GM18867 (cell line): ENCODE results near the gene NR2E3.

ENCODE experiments used
- ATAC-seq: cut with Tn5 transposase; IDR thresholded peaks from one replicate; pipeline ENCODE4 v1.9.1; 2021; ENCODE audit warnings: mild to moderate bottlenecking, moderate library complexity; ENCODE audit not compliant: unreplicated experiment

NR2E3 gene

DNA sequence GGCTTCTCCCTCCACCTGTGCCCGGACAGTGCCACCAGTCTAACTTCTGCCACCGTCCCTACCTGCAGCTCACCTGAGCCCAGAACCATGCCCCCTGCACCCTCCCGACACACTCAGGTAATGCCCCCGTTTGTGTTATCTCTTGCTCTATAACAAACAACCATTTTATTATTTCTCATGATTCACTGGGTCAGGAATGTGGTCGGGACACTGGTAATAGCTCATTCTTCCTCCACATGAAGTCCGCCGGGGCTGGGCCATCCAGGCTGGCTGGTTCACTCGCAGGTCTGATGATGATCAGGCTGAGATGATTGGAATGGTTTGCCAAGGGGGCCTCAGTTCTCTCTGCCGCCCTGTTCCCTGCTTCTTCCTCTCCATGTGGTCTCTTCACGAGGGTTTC lies 20.3 kb upstream of the NR2E3 start:
- no peak for ATAC-seq

GRCh38 chr15:71791975-71792374 lies 18.4 kb upstream of the NR2E3 start:
- ATAC-seq: no peak

- no peak for ATAC-seq
Measured at GRCh38 chr15:71792521-71792920, 17.8 kb upstream of the NR2E3 start.

DNA sequence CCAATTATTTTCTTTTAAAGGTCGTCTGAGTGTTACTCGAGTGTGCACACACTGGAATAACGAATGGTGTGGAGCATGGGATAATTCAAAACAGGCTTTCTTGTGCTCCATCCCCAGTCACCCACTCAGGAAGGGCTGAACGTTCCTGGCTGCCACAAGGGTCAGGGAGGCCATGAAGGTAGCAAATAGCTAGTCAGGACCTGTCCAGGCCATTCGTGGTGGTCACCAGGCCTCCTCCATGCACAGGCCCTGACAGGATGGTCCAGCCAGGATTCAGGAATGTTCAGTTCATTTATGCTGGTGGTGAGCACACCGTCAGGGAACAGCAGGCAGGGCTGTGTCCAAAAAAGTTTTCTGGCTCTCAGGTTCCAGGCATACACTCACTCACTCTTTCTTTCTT lies 11.7 kb upstream of the NR2E3 start:
- no peak for ATAC-seq

DNA sequence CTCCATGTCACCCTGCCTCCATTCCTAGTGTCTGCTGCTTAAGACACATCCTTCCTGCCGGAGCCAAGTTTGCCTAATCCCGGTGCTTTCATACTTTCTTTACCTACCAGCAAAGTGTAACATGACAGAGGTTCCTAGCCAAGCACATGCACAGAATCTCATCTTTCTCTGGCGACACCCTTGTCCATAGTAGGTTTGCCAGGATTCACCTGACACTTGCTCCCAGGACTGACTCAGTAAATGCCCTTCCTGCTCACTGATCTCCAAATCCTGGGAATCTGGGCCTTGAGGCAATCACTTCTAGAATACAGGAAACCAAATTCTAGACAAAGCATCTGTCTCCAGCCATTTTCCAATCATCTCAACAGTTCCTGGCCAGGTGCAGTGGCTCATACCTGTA lies 10.2 kb upstream of the NR2E3 start:
- no peak for ATAC-seq

DNA sequence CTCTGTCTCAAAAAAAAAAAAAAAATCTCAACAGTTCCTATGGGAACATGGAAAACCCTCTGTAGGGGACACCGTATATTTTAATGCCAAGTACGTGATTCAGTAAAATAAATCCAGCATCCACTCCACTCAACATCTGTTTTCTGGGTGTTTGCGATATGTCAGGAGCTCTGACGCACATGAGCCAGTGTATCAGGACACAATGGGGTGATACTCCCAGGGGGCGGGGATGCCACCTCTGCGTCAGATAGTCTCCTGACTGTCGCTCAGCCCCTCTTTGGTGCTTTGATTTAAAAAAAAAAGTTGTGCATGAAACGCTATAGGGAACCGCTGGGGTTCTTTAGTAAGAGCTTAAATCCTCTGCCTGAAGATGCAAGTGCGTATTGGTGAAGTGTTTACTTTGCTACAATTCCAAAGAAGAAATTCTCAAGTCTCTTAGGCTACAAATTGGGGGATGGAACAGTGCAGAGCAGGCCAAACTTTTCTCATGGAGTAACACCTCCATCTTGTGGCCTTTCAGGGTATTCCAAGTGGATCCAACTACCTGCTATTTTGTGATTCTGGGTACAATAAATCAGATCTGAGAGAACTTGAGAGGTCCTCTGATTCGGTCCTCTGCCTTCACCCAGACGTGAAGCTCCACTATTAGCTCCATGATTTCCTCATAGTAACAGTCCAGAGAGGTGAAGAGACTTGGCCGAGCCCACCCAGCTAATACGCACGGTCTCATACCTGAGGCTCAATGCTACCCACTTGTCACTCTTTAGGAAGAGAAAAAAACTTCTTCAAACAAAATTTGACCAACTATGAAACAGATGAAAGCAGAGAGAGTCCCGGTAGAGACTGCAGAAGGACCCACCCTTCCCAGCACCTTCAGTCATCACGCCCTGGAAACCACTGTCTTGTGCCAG lies 9.3 kb upstream of the NR2E3 start:
- ATAC-seq: peak; percentile 40

- no peak for ATAC-seq
Measured at GRCh38 chr15:71801935-71802655, 8.3 kb upstream of the NR2E3 start.

GRCh38 chr15:71802770-71803169 lies 7.6 kb upstream of the NR2E3 start:
- no peak for ATAC-seq

DNA sequence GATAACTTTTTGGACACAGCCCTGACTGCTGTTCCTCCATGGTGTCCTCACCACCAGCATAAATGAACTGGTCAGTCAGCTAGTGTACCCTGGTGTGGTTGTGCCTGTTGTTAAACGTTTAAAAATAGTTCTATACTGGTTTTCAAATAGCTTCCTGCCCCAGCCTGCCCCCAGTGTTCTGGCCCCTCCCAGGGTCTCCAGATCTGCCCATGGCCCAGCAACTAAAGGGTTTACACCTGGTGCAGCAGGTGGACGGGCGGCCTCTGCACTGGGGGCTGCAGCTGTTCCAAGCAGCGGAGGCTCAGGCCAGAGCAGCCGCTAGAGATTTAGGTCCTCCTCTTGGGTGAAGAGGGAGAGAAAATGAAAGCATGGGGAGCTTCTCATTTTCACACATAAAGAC lies 6.1 kb upstream of the NR2E3 start:
- ATAC-seq: no peak

DNA sequence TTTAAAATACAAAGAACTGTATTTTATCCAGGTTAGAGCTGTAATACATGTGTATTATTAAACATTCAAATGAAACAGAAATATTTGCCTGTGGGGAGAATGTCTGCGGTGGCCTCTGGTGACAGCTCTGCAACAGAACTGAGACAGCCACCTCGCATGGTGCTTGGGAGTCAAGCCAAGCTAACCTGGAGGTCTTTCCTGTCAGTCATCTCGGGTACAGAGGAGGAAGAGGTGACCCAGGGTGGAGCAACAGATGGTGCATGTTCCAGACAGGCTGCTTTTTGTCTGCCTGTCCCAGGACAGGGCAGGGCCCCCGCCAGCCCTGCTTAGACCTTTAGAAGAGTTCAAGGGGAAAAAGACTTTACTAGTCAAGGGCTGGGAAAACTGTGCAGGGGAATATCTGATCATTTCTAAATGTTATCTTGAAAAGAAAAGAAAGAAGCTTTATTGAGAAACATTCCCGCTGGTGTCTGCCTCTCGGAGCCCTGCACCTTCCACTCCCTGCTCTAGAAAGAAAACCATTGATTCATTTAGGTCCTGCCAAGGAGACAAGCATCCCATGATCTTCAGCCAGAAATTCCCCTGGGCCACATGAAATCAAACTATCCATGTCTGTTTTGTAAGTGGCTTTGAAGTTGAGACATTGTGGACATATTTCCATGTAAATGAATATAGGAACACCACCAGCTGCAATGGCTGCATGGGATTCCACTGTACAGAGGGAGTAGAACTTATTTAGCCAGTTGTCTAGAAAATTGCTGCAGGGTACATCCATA lies 5.5 kb upstream of the NR2E3 start:
- peak; percentile 60 for ATAC-seq

DNA sequence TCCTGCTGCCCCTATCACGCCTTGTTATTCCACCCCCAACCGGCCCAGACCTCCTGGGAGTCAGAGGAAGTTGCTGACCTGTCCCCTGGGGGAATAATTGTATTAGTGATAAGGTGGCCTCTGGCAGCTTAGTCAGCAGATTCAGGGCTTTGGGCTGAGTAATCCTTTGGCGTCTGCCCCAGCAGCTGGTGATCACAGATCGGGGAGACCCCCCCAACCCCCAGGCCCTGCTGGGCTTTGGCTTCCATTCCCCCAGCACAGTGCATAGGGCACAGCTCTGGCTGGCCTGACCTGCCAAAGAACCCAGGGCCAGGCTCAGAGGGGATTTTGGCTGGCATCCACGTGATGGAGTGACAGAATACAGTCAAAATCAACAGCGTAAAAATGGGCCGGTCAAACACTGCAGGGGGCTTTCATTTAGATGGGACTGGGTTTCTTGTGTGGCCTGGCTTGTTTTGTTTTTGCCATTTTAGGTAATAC lies 3.9 kb upstream of the NR2E3 start:
- ATAC-seq: no peak

DNA sequence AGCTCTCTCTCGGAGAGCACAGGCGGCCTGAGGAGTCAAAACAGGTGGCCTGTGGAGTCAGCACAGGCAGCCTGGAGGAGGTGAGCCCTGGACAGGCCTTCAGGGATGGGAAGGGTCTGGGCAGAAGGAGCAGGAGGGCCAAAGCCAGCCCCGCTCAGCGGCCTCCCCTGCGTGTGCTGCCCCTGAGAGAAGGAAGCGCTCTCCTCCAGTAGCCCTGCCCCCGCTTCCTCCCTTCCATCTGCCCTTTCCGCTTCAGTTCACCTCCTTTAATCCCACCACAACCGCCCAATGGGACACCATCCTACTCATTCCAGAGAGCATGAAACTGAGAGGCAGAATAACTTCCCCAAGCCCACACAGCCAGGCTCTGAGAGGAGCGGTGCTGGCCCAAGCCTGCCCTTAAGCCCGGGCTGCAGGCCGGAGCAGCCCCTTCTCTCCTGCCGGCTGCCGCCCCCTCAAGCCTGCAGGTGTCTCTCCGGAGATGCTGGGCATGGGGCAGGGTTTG lies 3.2 kb upstream of the NR2E3 start:
- ATAC-seq: no peak

DNA sequence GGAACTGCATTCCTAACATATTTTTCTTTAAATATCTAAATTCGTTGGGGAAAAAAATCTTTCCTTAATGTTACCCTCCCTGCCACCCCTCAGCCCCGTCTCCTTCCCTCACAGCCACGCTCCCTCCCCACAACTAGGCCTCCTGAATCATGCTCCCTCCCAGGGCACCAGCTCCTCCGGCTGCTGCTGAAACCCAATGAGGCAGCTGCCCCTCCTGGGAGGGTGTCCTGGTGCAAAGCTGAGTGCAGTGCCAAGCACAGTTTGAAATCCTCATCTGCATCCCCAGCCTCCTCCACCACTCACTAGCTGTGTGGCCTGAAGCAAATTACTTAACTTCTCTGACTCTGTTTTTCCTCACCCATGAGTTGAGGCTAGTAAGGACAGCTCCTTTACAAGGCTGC lies 2.7 kb upstream of the NR2E3 start:
- no peak for ATAC-seq

- no peak for ATAC-seq
Measured at GRCh38 chr15:71808311-71809020, 1.9 kb upstream of the NR2E3 start.

DNA sequence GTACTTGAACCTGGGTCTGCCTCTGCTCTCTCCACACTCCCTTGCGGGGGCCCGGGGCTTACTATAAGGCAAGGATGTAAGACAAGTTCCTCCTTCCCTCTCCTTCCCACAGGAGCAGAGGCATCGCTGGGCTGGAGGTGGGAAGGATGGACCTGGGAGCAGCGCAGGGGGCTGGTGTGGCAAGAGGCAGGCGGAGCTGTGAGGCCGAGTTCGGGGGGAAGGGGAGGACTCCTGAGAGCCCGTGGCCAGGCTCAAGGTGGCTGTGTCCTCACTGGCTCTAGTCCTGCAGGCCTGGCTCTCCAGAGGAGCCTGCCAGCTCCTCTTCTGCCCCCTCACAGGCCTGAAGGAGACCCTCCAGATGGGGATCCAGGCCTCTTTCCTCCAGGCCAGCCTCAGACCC lies 1.0 kb upstream of the NR2E3 start:
- ATAC-seq: no peak

- no peak for ATAC-seq
Measured at GRCh38 chr15:71811036-71811736, 832 bp downstream of the NR2E3 start.

DNA sequence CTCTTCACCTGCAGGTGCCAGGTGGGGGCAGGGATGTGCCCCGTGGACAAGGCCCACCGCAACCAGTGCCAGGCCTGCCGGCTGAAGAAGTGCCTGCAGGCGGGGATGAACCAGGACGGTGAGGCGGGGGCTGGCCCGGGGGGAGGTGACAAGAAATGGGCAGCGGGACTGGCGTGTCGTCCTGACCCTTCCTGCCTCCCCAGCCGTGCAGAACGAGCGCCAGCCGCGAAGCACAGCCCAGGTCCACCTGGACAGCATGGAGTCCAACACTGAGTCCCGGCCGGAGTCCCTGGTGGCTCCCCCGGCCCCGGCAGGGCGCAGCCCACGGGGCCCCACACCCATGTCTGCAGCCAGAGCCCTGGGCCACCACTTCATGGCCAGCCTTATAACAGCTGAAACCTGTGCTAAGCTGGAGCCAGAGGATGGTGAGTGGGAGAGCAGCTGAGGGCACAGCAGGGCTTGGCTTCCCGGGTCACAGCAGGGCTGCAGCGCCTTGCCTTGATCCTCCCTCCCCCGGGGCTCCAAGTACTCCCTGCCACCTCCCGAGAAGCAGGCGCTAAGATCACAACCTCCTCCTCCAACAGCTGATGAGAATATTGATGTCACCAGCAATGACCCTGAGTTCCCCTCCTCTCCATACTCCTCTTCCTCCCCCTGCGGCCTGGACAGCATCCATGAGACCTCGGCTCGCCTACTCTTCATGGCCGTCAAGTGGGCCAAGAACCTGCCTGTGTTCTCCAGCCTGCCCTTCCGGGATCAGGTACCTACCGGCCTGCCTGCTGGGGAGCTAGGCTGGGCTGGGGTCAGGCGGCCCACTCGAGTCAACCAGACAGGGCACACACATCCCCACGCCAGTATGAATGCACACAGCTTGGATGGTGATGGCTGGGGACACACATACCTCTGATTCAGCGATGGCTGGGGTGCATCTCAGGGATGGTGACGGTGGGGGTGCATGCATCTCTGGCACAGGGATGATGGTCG lies 1.7 kb downstream of the NR2E3 start:
- no peak for ATAC-seq

GRCh38 chr15:71812966-71813722 lies 2.8 kb downstream of the NR2E3 start:
- no peak for ATAC-seq
